ENCODE data around the gene CRISPLD2. TPM values are rescaled to one million over a fixed set of nuclear protein-coding genes. Genes with fewer than 3 reads are reported as not detected.

The CRISPLD2 gene
- polyA plus RNA-seq, 1 experiment, result 103 TPM

DNA sequence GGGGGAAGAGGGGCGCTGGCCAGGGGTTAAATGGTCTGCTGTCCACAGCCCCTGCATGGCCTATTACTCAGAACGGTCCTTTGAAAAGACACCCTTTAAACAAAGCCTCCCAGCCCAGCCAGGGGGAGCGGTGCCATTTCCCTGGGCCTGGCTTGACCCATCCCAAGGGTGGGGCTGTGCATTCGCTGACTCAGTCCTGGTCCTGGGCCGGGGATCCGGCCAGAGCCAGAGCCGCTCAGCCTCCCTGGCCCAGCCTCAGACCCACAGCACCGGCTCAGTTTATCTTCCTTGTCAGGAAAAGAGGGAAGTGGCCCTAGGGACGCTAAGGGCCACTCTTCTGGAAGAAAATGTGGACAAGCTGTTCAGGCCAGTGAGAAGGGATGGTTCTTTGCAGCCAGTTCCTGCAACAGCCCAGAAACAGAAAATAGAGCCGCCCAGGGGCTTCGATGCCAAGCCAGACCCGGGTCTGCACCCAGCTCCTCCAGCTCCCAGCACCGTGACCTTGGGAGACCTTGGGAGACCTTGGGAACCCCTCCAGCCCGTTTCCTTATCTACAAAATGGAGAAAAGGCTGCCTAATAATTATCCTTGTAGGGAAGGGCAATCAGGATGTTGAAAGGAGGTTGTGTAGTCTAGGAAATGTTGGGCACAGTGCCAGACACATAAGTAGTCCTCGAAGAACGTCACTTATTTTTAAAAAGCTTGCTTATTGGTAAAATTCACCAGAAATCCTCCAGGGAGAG is 109.1 kb downstream of the CRISPLD2 start:
- ChIA-PET CTCF (no interaction called here), POLR2A (interaction anchor here (0.6 kb wide), 1 partner anchor 24 kb away, joined by 5 read pairs; no protein-coding TSS in a partner anchor)
- no peaks in the 10 kb centered on the region; the same call in 1 of the 2 replicates for H3K9me3 ChIP-seq (ENCODE audit: control insufficient read depth, insufficient read depth, low read length)
- no peak overlapping the region for H3K27ac ChIP-seq (ENCODE audit: low read depth, low read length)
- DNase-seq (ENCODE audit: low read depth, low spot score), result no peak
- TF ChIP-seq, protein P1, sequence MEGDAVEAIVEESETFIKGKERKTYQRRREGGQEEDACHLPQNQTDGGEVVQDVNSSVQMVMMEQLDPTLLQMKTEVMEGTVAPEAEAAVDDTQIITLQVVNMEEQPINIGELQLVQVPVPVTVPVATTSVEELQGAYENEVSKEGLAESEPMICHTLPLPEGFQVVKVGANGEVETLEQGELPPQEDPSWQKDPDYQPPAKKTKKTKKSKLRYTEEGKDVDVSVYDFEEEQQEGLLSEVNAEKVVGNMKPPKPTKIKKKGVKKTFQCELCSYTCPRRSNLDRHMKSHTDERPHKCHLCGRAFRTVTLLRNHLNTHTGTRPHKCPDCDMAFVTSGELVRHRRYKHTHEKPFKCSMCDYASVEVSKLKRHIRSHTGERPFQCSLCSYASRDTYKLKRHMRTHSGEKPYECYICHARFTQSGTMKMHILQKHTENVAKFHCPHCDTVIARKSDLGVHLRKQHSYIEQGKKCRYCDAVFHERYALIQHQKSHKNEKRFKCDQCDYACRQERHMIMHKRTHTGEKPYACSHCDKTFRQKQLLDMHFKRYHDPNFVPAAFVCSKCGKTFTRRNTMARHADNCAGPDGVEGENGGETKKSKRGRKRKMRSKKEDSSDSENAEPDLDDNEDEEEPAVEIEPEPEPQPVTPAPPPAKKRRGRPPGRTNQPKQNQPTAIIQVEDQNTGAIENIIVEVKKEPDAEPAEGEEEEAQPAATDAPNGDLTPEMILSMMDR (IDR thresholded peaks at IDR 0.05; ENCODE audit: low read depth, low read length), result no peak
- H3K27me3 ChIP-seq (ENCODE audit: control insufficient read depth, insufficient read depth, low read length), result no peaks in the 10 kb centered on the region
- H3K4me3 ChIP-seq (ENCODE audit: low read depth, low read length), result no peak overlapping the region

DNA sequence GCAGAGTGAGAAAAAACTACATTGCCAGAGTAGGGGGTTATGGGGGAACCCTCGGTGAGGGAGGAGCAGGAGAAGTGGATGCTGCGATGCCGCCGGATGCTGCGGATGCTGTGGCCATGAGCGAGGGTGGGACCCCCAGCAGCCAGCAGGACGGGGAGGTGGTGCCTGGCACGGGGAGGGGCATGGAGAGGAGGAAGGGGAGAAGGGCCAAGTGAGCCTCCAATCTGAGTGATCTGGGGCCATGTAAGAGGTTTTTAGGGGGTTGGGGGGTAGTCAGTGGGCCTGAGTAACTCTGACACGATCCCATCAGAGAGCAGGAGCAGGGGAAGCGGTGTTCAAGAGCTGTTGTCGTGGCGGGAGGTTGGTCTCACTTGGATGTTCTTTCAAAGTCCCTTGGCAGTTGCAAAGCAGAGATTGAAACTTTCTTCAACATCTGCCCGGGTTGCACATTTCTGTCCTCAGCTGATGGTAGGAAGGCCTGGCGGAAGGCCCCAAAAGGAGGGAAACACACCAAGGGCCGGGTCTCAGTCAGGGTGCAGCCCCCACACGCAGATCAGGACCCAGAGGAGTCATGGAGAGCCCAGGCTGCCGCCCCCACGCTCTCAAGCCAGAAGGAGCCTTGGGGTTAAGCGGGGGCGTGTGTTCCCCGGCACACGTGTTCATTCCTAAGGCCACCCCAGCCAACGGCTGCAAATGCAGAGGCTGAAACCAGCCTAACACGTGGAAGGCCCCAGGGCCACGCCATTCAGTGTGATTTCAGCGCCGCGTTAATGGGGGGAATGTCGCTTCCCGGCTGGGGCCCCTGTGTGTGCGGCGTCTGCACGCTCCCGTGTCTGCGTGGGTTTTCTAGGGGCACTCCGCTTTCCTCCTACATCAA is 109.9 kb downstream of the CRISPLD2 start:
- no peak overlapping the region for H3K27ac ChIP-seq (ENCODE audit: low read depth, low read length)
- H3K27me3 ChIP-seq (ENCODE audit: control insufficient read depth, insufficient read depth, low read length), result no peaks in the 10 kb centered on the region
- no peak overlapping the region for H3K4me3 ChIP-seq (ENCODE audit: low read depth, low read length)
- H3K9me3 ChIP-seq (ENCODE audit: control insufficient read depth, insufficient read depth, low read length), result no peaks in the 10 kb centered on the region; the same call in 1 of the 2 replicates
- DNase-seq (ENCODE audit: low read depth, low spot score), result no peak
- ChIA-PET CTCF (no interaction called here), POLR2A (no interaction called here)
- TF ChIP-seq, protein P1 (IDR thresholded peaks at IDR 0.05; ENCODE audit: low read depth, low read length), result no peak

DNA sequence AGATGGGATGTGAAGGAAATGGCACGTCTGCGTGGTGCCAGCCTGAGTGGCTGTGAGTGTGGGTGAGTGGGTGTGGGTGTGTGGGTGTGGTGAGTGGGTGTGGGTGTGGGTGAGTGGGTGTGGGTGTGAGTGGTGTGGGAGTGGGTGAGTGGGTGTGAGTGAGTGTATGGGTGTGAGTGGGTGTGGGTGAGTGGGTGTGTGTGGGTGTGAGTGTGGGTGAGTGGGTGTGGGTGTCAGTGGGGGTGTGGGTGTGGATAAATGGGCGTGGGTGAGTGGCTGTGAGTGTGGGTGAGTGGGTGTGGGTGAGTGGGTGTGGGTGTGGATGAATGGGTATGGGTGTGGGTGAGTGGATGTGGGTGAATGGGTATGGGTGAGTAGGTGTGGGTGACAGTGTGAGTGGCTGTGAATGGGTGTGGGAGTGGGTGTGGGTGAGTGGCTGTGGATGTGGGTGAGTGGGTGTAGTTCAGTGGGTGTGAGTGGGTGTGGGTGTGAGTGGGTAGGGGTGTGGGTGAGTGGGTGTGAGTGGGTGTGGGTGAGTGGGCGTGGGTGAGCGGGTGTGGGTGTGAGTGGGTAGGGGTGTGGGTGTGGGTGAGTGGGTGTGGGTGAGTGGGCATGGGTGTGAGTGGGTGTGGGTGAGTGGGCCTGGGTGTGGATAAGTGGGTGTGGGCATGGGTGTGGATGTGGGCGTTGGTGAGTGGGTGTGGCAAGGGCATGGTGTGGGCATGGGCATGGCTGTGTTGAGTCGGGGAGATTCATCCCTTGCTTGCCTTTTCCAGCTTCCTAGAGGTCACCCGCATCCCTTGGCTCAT is 110.7 kb downstream of the CRISPLD2 start:
- TF ChIP-seq, protein P1 (IDR thresholded peaks at IDR 0.05; ENCODE audit: low read depth, low read length), result no peak
- DNase-seq (ENCODE audit: low read depth, low spot score), result no peak
- no peak overlapping the region for H3K27ac ChIP-seq (ENCODE audit: low read depth, low read length)
- CTCF ChIA-PET, result interaction anchor here (1.7 to 2.1 kb wide), 2 partner anchors 22 to 176 kb away, joined by 10 read pairs; no protein-coding TSS in a partner anchor
- POLR2A ChIA-PET, result no interaction called here
- H3K27me3 ChIP-seq (ENCODE audit: control insufficient read depth, insufficient read depth, low read length), result no peaks in the 10 kb centered on the region
- no peak overlapping the region for H3K4me3 ChIP-seq (ENCODE audit: low read depth, low read length)
- H3K9me3 ChIP-seq (ENCODE audit: control insufficient read depth, insufficient read depth, low read length), result no peaks in the 10 kb centered on the region; the same call in 1 of the 2 replicates

DNA sequence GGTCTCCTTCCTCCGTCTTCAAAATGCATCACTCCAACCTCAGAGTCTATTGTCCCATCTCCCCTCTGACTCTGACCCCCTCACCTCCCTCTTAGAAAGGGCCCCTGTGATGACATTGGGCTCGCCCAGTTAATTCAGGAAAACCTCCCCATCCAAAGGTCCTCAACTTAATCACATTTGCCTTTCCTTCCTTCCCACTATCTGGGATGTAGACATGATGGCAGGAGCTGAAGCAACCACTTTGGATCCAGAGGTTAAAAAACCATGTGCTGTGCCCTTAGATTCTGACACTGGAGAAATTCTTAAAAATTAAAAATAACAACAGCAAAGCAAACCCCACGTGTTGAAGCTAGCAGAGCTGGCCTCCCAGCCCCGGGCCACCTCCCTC is 111.3 kb downstream of the CRISPLD2 start:
- H3K27ac ChIP-seq (ENCODE audit: low read depth, low read length), result no peak overlapping the region
- H3K4me3 ChIP-seq (ENCODE audit: low read depth, low read length), result no peak overlapping the region
- no peaks in the 10 kb centered on the region for H3K27me3 ChIP-seq (ENCODE audit: control insufficient read depth, insufficient read depth, low read length)
- DNase-seq (ENCODE audit: low read depth, low spot score), result no peak
- ChIA-PET POLR2A (no interaction called here), CTCF (interaction anchor here (1.7 to 2.1 kb wide), 2 partner anchors 21 to 176 kb away, joined by 10 read pairs; no protein-coding TSS in a partner anchor)
- TF ChIP-seq, protein P1 (IDR thresholded peaks at IDR 0.05; ENCODE audit: low read depth, low read length), result no peak
- no peaks in the 10 kb centered on the region; the same call in 1 of the 2 replicates for H3K9me3 ChIP-seq (ENCODE audit: control insufficient read depth, insufficient read depth, low read length)

All from AG04450 (cell line).